H9 (cell line): Measurements from ENCODE around the gene MSX2. TPM values are rescaled to one million over a fixed set of nuclear protein-coding genes. Genes with fewer than 3 reads are reported as not detected.

ENCODE experiments used
- DNase-seq: peaks from one replicate; pipeline ENCODE4 v3.0.0-alpha.2; 2017
- H2AFZ ChIP-seq: one replicate; pipeline ENCODE4 v1.6.1; 2013; ENCODE audit warnings: mild to moderate bottlenecking, low read length, control low read depth, moderate library complexity
- H2AK5ac ChIP-seq: 2 replicates; pipeline ENCODE4 v1.6.1; 2013; ENCODE audit warnings: low read length, control low read depth, mixed read lengths; ENCODE audit not compliant: insufficient read length
- H2BK120ac ChIP-seq: one replicate; pipeline ENCODE4 v1.6.1; 2013; ENCODE audit warnings: low read depth, mild to moderate bottlenecking, low read length, control low read depth, inconsistent platforms; ENCODE audit not compliant: poor library complexity, severe bottlenecking
- H2BK12ac ChIP-seq: 2 replicates; pipeline ENCODE4 v1.6.1; 2013; ENCODE audit warnings: low read length, control low read depth, mixed read lengths, low read depth; ENCODE audit not compliant: insufficient read length
- H2BK15ac ChIP-seq: 2 replicates; pipeline ENCODE4 v1.6.1; 2013; ENCODE audit warnings: low read depth, low read length, control low read depth
- H2BK20ac ChIP-seq: one replicate; pipeline ENCODE4 v1.6.1; 2013; ENCODE audit warnings: low read depth, mild to moderate bottlenecking, low read length, control low read depth, inconsistent platforms; ENCODE audit not compliant: poor library complexity, severe bottlenecking
- H2BK5ac ChIP-seq: 2 replicates; pipeline ENCODE4 v1.6.1; 2013; ENCODE audit warnings: low read length, control low read depth, mixed read lengths; ENCODE audit not compliant: insufficient read length
- H3K14ac ChIP-seq: 2 replicates; pipeline ENCODE4 v1.6.1; 2013; ENCODE audit warnings: low read length, control low read depth; ENCODE audit not compliant: insufficient read depth
- H3K18ac ChIP-seq: 2 replicates; pipeline ENCODE4 v1.6.1; 2013; ENCODE audit warnings: low read depth, mild to moderate bottlenecking, mixed read lengths, low read length, control low read depth; ENCODE audit not compliant: insufficient read length
- H3K23ac ChIP-seq: 2 replicates; pipeline ENCODE4 v1.6.1; 2013; ENCODE audit warnings: low read length, control low read depth, mixed read lengths, low read depth; ENCODE audit not compliant: insufficient read length
- H3K23me2 ChIP-seq: 2 replicates; pipeline ENCODE4 v1.6.1; 2013; ENCODE audit warnings: low read depth, mild to moderate bottlenecking, mixed read lengths, low read length, control low read depth; ENCODE audit not compliant: insufficient read length, poor library complexity, severe bottlenecking
- H3K27ac ChIP-seq: 2 replicates; pipeline ENCODE4 v1.5.1; 2013; ENCODE audit warnings: low read length, control low read depth, mixed read lengths, low read depth; ENCODE audit not compliant: insufficient read length
- H3K27me3 ChIP-seq: 2 replicates; pipeline ENCODE4 v1.6.1; 2013; ENCODE audit warnings: low read length, control low read depth, inconsistent platforms; ENCODE audit not compliant: insufficient read depth
- H3K4ac ChIP-seq: 2 replicates; pipeline ENCODE4 v1.6.1; 2013; ENCODE audit warnings: low read depth, mild to moderate bottlenecking, control low read depth, inconsistent platforms, low read length, moderate library complexity
- H3K4me1 ChIP-seq: 2 replicates; pipeline ENCODE4 v1.6.1; 2013; ENCODE audit warnings: low read length, control low read depth, inconsistent platforms; ENCODE audit not compliant: insufficient read depth
- H3K4me2 ChIP-seq: 2 replicates; pipeline ENCODE4 v1.6.1; 2013; ENCODE audit warnings: low read length, control low read depth, mixed read lengths; ENCODE audit not compliant: insufficient read length, insufficient read depth
- H3K56ac ChIP-seq: 2 replicates; pipeline ENCODE4 v1.6.1; 2013; ENCODE audit warnings: low read depth, mild to moderate bottlenecking, mixed read lengths, low read length, control low read depth; ENCODE audit not compliant: insufficient read length
- H3K79me1 ChIP-seq: 2 replicates; pipeline ENCODE4 v1.6.1; 2013; ENCODE audit warnings: low read depth, mild to moderate bottlenecking, moderate library complexity, low read length, control low read depth, inconsistent platforms; ENCODE audit not compliant: insufficient read depth, poor library complexity, severe bottlenecking
- H3K79me2 ChIP-seq: 2 replicates; pipeline ENCODE4 v1.6.1; 2013; ENCODE audit warnings: low read length, control low read depth, inconsistent platforms; ENCODE audit not compliant: insufficient read depth
- H3K9ac ChIP-seq: 2 replicates; pipeline ENCODE4 v1.6.1; 2013; ENCODE audit warnings: low read length, control low read depth, mixed read lengths; ENCODE audit not compliant: insufficient read length; ENCODE audit errors: extremely low read depth
- H3K9me3 ChIP-seq: one replicate; pipeline ENCODE4 v1.6.1; 2013; ENCODE audit warnings: low read depth, low read length, inconsistent platforms; ENCODE audit not compliant: control insufficient read depth
- H3T11ph ChIP-seq: one replicate; pipeline ENCODE4 v1.6.1; 2013; ENCODE audit warnings: mild to moderate bottlenecking, low read length, control low read depth, inconsistent platforms
- H4K20me1 ChIP-seq: one replicate; pipeline ENCODE4 v1.6.1; 2013; ENCODE audit not compliant: control insufficient read depth, insufficient read length, insufficient read depth
- H4K5ac ChIP-seq: 2 replicates; pipeline ENCODE4 v1.6.1; 2013; ENCODE audit warnings: low read depth, mild to moderate bottlenecking, mixed read lengths, low read length, control low read depth; ENCODE audit not compliant: insufficient read length
- H4K8ac ChIP-seq: replicated peaks from 2 replicates; pipeline ENCODE4 v1.6.1; 2013; ENCODE audit warnings: low read length, control low read depth, mixed read lengths, low read depth; ENCODE audit not compliant: insufficient read length
- H4K91ac ChIP-seq: 2 replicates; pipeline ENCODE4 v1.6.1; 2013; ENCODE audit warnings: low read depth, mild to moderate bottlenecking, moderate library complexity, mixed read lengths, low read length, control low read depth; ENCODE audit not compliant: insufficient read length
- H3K27ac Mint-ChIP-seq, 3 experiments: 2 replicates in 2 of 3; 3 replicates in 1 of 3; pipeline ENCODE4 v1.8.0; 2020 to 2021; ENCODE audit warnings: mixed read lengths in 3 of 3, mild to moderate bottlenecking in 1 of 3, moderate library complexity in 1 of 3
- H3K27me3 Mint-ChIP-seq: 2 replicates; pipeline ENCODE4 v1.8.0; 2021; ENCODE audit warnings: low read depth, mild to moderate bottlenecking, moderate library complexity, mixed read lengths
- H3K36me3 Mint-ChIP-seq, 3 experiments: 2 replicates in 2 of 3; 3 replicates in 1 of 3; pipeline ENCODE4 v1.8.0; 2020 to 2021; ENCODE audit warnings: low read depth in 3 of 3, mixed read lengths in 3 of 3; ENCODE audit not compliant: insufficient read depth in 1 of 3
- H3K4me1 Mint-ChIP-seq, 2 experiments: 2 replicates each; pipeline ENCODE4 v1.8.0; 2020; ENCODE audit warnings: mixed read lengths in 2 of 2
- H3K4me3 Mint-ChIP-seq, 2 experiments: 2 replicates in 1 of 2; 3 replicates in 1 of 2; pipeline ENCODE4 v1.8.0; 2020 to 2021; ENCODE audit warnings: mild to moderate bottlenecking in 2 of 2, mixed read lengths in 2 of 2, moderate library complexity in 1 of 2
- H3K9me3 Mint-ChIP-seq, 2 experiments: 2 replicates in 1 of 2; 3 replicates in 1 of 2; pipeline ENCODE4 v1.8.0; 2020; ENCODE audit warnings: mild to moderate bottlenecking in 2 of 2, mixed read lengths in 2 of 2, moderate library complexity in 1 of 2
- WGBS: extraction: QIAGEN DNeasy Blood & Tissue Kit; methylation state at CpG from one replicate; pipeline ENCODE4 v1.1.7; 2013; ENCODE audit warnings: missing lambda C conversion rate, low lambda C conversion rate, mixed read lengths; ENCODE audit not compliant: insufficient read length; ENCODE audit errors: extremely low coverage; 5-methylcytosine and 5-hydroxymethylcytosine counted together
- total RNA-seq: library from RNA; stranded (reverse); gene quantifications from 2 replicates; pipeline ENCODE4 v1.2.1, GENCODE V29; 2021
- TF ChIP-seq, protein P1 (sequence below): fragments of 200-600 bp; sonication (generic); conservative IDR thresholded peaks from 3 replicates; pipeline ENCODE4 v1.8.0; 2021; ENCODE audit warnings: antibody characterized with exemption, mild to moderate bottlenecking

Gene MSX2
- total RNA-seq, 1 experiment from 2014 or later, result 0.35 TPM

DNA sequence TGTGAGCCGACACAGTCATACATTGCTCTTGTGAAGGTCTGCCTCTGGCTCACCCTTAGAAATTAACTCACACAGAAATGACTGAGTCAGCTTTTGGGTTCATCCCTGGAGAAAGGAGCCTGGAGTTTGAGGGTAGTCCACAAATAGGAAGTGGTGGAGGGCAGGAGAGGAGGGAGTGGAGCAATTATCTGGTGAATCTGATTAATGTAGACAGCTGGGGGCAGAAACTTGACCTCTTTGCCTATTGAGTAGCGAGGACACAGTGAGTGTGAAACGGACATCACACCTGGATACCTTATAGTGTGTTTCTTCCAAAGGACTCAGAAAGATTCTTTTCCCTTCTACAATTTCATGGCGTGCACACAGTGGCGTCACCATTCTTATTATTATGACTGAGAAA lies 48.5 kb upstream of the MSX2 start:
- H3K4me2 ChIP-seq, result no peak overlapping the region
- H2AFZ ChIP-seq, result no peak overlapping the region
- no peak overlapping the region for H3K18ac ChIP-seq
- no peaks in the 10 kb centered on the region for H3K79me1 ChIP-seq
- no peak overlapping the region for H4K5ac ChIP-seq
- H3K4me1 Mint-ChIP-seq, result peaks cover 7 to 10% of the 10 kb centered on the region in 2 experiments
- no peak overlapping the region for H3K4ac ChIP-seq
- H3T11ph ChIP-seq, result no peak overlapping the region
- no peaks in the 10 kb centered on the region for H3K79me2 ChIP-seq
- no peak overlapping the region for H4K91ac ChIP-seq
- no peak overlapping the region for H3K27ac Mint-ChIP-seq
- H3K9me3 Mint-ChIP-seq, result no peaks in the 10 kb centered on the region; a peak in 1 of 5 replicates
- H2BK120ac ChIP-seq, result no peak overlapping the region
- H3K56ac ChIP-seq, result no peak overlapping the region
- H3K23me2 ChIP-seq, result no peaks in the 10 kb centered on the region
- no peak overlapping the region for H3K4me3 Mint-ChIP-seq
- H3K36me3 Mint-ChIP-seq, result no peaks in the 10 kb centered on the region
- H4K20me1 ChIP-seq, result no peaks in the 10 kb centered on the region
- whole genome bisulfite sequencing, result no CpG with 5 or more reads among the region's 5 CpGs
- TF ChIP-seq, protein P1, sequence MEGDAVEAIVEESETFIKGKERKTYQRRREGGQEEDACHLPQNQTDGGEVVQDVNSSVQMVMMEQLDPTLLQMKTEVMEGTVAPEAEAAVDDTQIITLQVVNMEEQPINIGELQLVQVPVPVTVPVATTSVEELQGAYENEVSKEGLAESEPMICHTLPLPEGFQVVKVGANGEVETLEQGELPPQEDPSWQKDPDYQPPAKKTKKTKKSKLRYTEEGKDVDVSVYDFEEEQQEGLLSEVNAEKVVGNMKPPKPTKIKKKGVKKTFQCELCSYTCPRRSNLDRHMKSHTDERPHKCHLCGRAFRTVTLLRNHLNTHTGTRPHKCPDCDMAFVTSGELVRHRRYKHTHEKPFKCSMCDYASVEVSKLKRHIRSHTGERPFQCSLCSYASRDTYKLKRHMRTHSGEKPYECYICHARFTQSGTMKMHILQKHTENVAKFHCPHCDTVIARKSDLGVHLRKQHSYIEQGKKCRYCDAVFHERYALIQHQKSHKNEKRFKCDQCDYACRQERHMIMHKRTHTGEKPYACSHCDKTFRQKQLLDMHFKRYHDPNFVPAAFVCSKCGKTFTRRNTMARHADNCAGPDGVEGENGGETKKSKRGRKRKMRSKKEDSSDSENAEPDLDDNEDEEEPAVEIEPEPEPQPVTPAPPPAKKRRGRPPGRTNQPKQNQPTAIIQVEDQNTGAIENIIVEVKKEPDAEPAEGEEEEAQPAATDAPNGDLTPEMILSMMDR, result no peak
- H2BK12ac ChIP-seq, result no peak overlapping the region
- no peak overlapping the region for H4K8ac ChIP-seq
- no peak overlapping the region for H3K27ac ChIP-seq
- no peaks in the 10 kb centered on the region for H3K4me1 ChIP-seq
- H3K27me3 Mint-ChIP-seq, result peaks cover 3% of the 10 kb centered on the region
- no peak overlapping the region for H3K14ac ChIP-seq
- H3K23ac ChIP-seq, result no peak overlapping the region
- no peak overlapping the region for H3K9ac ChIP-seq
- H3K27me3 ChIP-seq, result no peaks in the 10 kb centered on the region
- H2BK20ac ChIP-seq, result no peak overlapping the region
- H3K9me3 ChIP-seq, result no peaks in the 10 kb centered on the region
- no peak overlapping the region for H2BK5ac ChIP-seq
- no peak for DNase-seq
- H2AK5ac ChIP-seq, result no peak overlapping the region
- no peak overlapping the region for H2BK15ac ChIP-seq
